ENCODE measurements around the gene CRISP3.

Gene CRISP3

DNA sequence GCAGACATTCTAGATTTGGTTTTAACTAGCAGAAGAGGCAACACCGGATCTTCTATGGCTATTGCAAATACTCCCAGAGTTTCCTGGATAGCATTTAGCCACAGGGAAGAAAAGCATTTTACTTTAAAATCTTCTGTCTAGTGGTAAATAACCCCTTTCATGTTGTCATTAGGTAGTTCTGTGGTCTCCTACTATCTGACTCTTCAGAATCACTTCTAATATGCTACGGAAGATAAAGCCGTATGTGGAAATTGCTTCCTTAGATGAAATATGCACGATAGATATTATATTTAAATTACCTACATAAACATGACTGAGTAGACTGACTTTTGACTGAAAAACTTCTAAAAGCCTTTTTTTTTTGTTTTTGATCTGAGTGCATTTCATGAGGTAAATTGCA lies 759 bp downstream of the CRISP3 start:
- TF ChIP-seq MYNN (tag by site-specific recombination; IDR thresholded peaks at IDR 0.05; ENCODE audit: borderline replicate concordance): no peak
- no peak for TF ChIP-seq ZNF785 (tag by site-specific recombination; IDR thresholded peaks at IDR 0.05)
- no peak for TF ChIP-seq ZNF292 (tag by site-specific recombination; IDR thresholded peaks at IDR 0.05; ENCODE audit: borderline replicate concordance, low read depth)
- TF ChIP-seq ZIC2 (tag by site-specific recombination; IDR thresholded peaks at IDR 0.05): no peak
- TF ChIP-seq, protein P1, sequence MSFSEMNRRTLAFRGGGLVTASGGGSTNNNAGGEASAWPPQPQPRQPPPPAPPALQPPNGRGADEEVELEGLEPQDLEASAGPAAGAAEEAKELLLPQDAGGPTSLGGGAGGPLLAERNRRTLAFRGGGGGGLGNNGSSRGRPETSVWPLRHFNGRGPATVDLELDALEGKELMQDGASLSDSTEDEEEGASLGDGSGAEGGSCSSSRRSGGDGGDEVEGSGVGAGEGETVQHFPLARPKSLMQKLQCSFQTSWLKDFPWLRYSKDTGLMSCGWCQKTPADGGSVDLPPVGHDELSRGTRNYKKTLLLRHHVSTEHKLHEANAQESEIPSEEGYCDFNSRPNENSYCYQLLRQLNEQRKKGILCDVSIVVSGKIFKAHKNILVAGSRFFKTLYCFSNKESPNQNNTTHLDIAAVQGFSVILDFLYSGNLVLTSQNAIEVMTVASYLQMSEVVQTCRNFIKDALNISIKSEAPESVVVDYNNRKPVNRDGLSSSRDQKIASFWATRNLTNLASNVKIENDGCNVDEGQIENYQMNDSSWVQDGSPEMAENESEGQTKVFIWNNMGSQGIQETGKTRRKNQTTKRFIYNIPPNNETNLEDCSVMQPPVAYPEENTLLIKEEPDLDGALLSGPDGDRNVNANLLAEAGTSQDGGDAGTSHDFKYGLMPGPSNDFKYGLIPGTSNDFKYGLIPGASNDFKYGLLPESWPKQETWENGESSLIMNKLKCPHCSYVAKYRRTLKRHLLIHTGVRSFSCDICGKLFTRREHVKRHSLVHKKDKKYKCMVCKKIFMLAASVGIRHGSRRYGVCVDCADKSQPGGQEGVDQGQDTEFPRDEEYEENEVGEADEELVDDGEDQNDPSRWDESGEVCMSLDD (tag by site-specific recombination; IDR thresholded peaks at IDR 0.05): no peak
- no peak for TF ChIP-seq ZNF274 (IDR thresholded peaks at IDR 0.05; ENCODE audit: low read length)
- TF ChIP-seq ZNF274 (tag by site-specific recombination; IDR thresholded peaks at IDR 0.05; ENCODE audit: borderline replicate concordance): no peak
- TF ChIP-seq ZNF555 (tag by site-specific recombination; conservative IDR thresholded peaks at IDR 0.05): no peak
- TF ChIP-seq, protein P2, sequence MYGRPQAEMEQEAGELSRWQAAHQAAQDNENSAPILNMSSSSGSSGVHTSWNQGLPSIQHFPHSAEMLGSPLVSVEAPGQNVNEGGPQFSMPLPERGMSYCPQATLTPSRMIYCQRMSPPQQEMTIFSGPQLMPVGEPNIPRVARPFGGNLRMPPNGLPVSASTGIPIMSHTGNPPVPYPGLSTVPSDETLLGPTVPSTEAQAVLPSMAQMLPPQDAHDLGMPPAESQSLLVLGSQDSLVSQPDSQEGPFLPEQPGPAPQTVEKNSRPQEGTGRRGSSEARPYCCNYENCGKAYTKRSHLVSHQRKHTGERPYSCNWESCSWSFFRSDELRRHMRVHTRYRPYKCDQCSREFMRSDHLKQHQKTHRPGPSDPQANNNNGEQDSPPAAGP (tag by site-specific recombination; IDR thresholded peaks at IDR 0.05): no peak
- TF ChIP-seq SP3 (tag by site-specific recombination; IDR thresholded peaks at IDR 0.05): no peak
- TF ChIP-seq, protein P3, sequence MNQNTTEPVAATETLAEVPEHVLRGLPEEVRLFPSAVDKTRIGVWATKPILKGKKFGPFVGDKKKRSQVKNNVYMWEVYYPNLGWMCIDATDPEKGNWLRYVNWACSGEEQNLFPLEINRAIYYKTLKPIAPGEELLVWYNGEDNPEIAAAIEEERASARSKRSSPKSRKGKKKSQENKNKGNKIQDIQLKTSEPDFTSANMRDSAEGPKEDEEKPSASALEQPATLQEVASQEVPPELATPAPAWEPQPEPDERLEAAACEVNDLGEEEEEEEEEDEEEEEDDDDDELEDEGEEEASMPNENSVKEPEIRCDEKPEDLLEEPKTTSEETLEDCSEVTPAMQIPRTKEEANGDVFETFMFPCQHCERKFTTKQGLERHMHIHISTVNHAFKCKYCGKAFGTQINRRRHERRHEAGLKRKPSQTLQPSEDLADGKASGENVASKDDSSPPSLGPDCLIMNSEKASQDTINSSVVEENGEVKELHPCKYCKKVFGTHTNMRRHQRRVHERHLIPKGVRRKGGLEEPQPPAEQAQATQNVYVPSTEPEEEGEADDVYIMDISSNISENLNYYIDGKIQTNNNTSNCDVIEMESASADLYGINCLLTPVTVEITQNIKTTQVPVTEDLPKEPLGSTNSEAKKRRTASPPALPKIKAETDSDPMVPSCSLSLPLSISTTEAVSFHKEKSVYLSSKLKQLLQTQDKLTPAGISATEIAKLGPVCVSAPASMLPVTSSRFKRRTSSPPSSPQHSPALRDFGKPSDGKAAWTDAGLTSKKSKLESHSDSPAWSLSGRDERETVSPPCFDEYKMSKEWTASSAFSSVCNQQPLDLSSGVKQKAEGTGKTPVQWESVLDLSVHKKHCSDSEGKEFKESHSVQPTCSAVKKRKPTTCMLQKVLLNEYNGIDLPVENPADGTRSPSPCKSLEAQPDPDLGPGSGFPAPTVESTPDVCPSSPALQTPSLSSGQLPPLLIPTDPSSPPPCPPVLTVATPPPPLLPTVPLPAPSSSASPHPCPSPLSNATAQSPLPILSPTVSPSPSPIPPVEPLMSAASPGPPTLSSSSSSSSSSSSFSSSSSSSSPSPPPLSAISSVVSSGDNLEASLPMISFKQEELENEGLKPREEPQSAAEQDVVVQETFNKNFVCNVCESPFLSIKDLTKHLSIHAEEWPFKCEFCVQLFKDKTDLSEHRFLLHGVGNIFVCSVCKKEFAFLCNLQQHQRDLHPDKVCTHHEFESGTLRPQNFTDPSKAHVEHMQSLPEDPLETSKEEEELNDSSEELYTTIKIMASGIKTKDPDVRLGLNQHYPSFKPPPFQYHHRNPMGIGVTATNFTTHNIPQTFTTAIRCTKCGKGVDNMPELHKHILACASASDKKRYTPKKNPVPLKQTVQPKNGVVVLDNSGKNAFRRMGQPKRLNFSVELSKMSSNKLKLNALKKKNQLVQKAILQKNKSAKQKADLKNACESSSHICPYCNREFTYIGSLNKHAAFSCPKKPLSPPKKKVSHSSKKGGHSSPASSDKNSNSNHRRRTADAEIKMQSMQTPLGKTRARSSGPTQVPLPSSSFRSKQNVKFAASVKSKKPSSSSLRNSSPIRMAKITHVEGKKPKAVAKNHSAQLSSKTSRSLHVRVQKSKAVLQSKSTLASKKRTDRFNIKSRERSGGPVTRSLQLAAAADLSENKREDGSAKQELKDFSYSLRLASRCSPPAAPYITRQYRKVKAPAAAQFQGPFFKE (tag by site-specific recombination; IDR thresholded peaks at IDR 0.05; ENCODE audit: borderline replicate concordance): no peak
- no peak for TF ChIP-seq ZNF521 (tag by site-specific recombination; IDR thresholded peaks at IDR 0.05)
- TF ChIP-seq, protein P4, sequence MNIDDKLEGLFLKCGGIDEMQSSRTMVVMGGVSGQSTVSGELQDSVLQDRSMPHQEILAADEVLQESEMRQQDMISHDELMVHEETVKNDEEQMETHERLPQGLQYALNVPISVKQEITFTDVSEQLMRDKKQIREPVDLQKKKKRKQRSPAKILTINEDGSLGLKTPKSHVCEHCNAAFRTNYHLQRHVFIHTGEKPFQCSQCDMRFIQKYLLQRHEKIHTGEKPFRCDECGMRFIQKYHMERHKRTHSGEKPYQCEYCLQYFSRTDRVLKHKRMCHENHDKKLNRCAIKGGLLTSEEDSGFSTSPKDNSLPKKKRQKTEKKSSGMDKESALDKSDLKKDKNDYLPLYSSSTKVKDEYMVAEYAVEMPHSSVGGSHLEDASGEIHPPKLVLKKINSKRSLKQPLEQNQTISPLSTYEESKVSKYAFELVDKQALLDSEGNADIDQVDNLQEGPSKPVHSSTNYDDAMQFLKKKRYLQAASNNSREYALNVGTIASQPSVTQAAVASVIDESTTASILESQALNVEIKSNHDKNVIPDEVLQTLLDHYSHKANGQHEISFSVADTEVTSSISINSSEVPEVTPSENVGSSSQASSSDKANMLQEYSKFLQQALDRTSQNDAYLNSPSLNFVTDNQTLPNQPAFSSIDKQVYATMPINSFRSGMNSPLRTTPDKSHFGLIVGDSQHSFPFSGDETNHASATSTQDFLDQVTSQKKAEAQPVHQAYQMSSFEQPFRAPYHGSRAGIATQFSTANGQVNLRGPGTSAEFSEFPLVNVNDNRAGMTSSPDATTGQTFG (tag by site-specific recombination; IDR thresholded peaks at IDR 0.05; ENCODE audit: borderline replicate concordance): no peak
- TF ChIP-seq, protein P5, sequence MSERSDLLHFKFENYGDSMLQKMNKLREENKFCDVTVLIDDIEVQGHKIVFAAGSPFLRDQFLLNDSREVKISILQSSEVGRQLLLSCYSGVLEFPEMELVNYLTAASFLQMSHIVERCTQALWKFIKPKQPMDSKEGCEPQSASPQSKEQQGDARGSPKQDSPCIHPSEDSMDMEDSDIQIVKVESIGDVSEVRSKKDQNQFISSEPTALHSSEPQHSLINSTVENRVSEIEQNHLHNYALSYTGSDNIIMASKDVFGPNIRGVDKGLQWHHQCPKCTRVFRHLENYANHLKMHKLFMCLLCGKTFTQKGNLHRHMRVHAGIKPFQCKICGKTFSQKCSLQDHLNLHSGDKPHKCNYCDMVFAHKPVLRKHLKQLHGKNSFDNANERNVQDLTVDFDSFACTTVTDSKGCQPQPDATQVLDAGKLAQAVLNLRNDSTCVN (tag by site-specific recombination; optimal IDR thresholded peaks at IDR 0.05): no peak
- TF ChIP-seq ZBTB7A (tag by site-specific recombination; IDR thresholded peaks at IDR 0.05; ENCODE audit: low read depth): no peak
- TF ChIP-seq SCRT2 (tag by site-specific recombination; IDR thresholded peaks at IDR 0.05): no peak
- TF ChIP-seq ZNF791 (tag by site-specific recombination; IDR thresholded peaks at IDR 0.05): no peak
- TF ChIP-seq SETDB1 (IDR thresholded peaks at IDR 0.05; ENCODE audit: insufficient read length, low read length): no peak
- TF ChIP-seq ZNF302 (tag by site-specific recombination; IDR thresholded peaks at IDR 0.05; ENCODE audit: low read depth): no peak
- no peak for TF ChIP-seq ZNF660 (tag by site-specific recombination; IDR thresholded peaks at IDR 0.05)
- no peak for TF ChIP-seq ZNF701 (tag by site-specific recombination; IDR thresholded peaks at IDR 0.05)
- no peak overlapping the region for H3K27ac ChIP-seq (ENCODE audit: extremely low read depth, low read depth, low read length)
- H3K4me1 ChIP-seq (ENCODE audit: control insufficient read depth, insufficient read depth, low read length): no peaks in the 10 kb centered on the region
- POLR2A ChIA-PET: no interaction called here
- H3K9me3 ChIP-seq (ENCODE audit: control insufficient read depth, insufficient read depth, low read depth, low read length): no peaks in the 10 kb centered on the region
- H3K4me3 ChIP-seq (ENCODE audit: low read depth, low read length): no peak overlapping the region
- CTCF ChIA-PET: interaction anchor here (0.6 kb wide), 1 partner anchor 138 kb away, joined by 3 read pairs; no protein-coding TSS in a partner anchor
- no peaks in the 10 kb centered on the region for H3K36me3 ChIP-seq (ENCODE audit: control insufficient read depth in 2 of 2, insufficient read depth in 1 of 2, low read length in 2 of 2)

All from HEK293 (cell line).